HG03460 (cell line): ENCODE measurements around the gene TDG.

Source experiments
- ATAC-seq: cut with Tn5 transposase; IDR thresholded peaks from one replicate; pipeline ENCODE4 v1.9.1; 2021; ENCODE audit not compliant: unreplicated experiment

TDG gene

DNA sequence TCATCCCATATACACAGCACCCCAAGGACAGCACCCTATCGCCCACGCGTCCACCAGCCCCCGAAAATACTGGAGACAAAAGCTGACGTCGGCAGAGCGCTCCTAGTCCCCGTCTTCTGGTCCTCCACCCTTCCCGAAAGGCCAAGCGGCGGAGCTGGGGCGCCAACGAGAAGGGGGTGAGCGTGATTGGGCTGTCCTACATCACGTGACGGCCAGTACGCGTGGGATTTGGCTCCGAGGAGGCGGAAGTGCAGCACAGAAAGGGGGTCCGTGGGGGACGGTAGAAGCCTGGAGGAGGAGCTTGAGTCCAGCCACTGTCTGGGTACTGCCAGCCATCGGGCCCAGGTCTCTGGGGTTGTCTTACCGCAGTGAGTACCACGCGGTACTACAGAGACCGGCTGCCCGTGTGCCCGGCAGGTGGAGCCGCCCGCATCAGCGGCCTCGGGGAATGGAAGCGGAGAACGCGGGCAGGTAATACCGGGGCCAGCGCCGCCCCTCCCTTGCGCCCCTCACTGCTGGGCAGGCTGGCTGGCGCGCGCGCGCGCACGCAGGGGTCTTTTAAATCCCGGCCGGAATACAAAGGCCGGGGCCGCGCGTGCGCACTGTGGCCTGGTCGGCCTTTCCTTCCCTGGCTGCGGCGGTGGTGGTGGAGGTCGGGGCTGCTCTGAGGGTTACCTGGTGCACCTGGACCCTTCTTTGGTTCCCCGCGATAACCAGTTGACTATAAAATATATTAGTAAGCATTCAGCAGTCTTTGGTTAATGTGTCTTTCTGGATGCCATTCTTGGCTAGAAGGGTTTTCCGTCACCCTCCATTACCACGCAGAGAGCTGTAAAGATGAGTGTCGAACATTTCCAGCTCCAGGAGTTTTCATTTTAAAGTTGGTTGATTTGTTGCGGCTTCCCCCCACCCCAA, at the start of gene TDG:
Gene TDG, plus strand, starts transcription at position 283 of the 915 bp plus-strand sequence. Its CDS starts 166 bp downstream, at position 449.
- ATAC-seq, result peak; percentile 96

DNA sequence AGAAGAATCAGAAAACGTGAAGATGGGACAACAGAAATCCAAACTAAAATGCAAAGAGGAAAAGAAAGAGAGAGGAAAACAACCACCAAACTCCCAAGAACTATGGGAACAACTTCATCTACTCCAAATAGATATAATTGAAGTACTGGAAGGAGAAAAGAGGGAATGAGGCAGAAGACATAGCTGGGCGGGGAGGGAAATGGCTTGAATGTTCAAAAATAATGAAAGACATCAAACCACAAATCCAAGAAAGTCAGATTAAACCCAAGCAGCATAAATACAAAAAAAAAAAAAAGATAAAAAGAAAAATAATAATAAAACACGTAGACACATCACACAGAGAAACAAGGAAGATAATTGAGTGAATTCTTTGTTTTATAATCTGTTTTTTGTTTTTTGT, 47.8 kb upstream of the TDG start:
- no peak for ATAC-seq

DNA sequence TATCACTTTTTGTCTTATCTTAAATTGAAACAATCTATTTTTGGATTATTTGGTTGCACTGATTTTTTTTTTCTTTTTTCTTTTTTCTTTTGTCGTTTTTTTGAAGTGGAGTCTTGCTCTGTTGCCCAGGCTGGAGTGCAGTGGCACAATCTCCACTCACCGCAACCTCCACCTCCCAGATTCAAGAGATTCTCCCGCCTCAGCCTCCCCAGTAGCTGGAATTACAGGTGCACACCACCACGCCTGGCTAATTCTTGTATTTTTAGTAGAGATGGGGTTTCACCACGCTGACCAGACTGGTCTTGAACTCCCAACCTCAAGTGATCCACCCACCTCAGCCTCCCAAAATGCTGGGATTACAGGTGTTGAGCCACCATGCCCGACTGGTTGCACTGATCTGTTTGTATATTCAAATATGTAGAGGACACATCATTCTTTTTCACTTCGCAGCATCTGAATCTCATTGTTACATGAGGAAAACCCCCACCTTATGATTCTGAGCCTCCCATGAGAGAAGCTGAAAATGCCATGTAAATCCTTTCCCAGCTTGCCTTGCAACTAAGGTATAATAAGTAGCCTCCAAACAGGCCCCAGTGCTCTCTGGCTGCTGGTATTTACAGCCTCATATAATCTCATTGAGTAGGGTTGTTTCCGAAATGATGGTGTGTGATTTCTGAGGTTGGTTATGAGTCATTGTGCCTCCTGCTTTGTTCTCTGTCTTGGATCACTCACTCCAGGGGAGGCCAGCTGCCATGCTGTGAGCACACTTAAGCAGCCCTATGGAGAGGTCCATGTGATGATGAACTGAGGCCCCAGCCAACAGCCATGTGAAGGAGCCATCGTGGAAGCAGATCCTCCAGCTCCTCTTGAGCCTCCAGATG, 40.7 kb upstream of the TDG start:
- peak; percentile 40 for ATAC-seq

DNA sequence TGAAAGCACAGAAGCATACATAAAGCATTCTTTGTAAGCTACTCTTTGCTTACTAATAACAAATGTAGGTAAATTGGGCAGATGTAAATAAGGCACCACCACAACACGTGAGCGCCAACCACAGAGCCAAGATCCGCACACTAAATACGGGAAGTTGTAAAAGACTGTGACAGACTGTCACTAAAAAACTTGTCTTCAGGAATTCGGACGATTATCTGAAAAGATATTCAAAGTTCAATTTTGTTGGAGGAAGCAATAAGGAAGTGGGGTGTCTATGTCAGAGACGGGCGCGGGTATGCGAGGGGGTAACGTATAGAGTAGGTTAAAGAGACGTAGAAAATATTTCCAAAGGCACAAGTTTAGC, 37.0 kb upstream of the TDG start:
- peak; percentile 10 for ATAC-seq

DNA sequence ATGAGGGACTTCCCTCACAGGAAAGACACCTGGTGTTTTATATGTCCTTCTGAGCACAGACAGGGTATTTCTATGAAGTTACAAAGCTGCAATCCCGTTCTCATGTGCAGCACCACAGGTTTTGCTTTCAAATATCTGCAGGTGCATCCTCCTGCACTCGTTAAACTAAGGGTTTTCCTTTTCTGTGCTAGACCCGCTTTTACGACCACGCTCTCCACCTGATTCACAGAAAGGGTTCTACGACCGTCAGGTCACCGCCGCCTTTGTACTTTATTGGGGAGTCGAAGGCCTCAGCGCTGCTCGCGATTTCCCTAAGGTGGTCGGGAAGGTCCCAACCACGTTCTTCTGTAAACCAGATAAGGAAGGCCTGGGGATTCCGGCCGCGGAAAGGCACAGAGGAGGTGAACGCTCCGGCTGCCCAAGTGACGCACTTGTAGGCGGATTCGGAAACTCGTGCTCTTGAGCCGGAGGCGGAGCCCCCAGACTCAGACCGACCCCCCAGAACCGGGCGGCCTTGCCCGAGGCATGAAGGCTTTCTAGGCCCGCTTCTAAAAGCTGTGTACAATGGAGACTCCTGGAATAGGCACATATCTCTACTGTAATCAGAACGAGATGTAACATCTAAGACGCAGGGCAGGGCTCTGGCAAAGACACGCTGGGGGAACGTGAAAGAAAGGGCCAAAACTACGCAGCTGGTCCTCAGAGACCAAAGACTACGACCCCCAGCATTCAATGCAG, 36.5 kb upstream of the TDG start:
- ATAC-seq, result peak; percentile 25

DNA sequence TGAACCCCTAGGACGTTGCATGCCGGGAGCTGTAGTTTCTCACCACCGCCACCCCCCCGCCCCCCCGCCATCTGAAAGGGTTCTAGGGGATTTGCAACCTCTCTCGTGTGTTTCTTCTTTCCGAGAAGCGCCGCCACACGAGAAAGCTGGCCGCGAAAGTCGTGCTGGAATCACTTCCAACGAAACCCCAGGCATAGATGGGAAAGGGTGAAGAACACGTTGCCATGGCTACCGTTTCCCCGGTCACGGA, 36.0 kb upstream of the TDG start:
- ATAC-seq, result no peak

DNA sequence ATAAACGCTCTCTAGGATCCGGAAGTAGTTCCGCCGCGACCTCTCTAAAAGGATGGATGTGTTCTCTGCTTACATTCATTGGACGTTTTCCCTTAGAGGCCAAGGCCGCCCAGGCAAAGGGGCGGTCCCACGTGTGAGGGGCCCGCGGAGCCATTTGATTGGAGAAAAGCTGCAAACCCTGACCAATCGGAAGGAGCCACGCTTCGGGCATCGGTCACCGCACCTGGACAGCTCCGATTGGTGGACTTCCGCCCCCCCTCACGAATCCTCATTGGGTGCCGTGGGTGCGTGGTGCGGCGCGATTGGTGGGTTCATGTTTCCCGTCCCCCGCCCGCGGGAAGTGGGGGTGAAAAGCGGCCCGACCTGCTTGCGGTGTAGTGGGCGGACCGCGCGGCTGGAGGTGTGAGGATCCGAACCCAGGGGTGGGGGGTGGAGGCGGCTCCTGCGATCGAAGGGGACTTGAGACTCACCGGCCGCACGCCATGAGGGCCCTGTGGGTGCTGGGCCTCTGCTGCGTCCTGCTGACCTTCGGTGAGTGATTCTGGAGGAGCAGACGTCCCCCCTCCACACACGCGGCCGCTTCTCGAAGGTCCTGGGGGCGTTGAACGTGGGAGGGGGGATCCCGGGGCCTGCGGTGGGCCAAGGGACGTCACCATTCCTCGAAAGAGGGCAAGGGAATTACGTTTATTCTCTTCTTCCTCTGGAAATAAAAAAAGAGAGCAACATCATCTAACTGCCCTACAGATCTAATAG, 35.5 kb upstream of the TDG start, which contains the start of gene HSP90B1:
Gene HSP90B1, plus strand, starts transcription at position 377 of the 753 bp plus-strand sequence. Its CDS starts 106 bp downstream, at position 483.
- peak; percentile 58 for ATAC-seq

DNA sequence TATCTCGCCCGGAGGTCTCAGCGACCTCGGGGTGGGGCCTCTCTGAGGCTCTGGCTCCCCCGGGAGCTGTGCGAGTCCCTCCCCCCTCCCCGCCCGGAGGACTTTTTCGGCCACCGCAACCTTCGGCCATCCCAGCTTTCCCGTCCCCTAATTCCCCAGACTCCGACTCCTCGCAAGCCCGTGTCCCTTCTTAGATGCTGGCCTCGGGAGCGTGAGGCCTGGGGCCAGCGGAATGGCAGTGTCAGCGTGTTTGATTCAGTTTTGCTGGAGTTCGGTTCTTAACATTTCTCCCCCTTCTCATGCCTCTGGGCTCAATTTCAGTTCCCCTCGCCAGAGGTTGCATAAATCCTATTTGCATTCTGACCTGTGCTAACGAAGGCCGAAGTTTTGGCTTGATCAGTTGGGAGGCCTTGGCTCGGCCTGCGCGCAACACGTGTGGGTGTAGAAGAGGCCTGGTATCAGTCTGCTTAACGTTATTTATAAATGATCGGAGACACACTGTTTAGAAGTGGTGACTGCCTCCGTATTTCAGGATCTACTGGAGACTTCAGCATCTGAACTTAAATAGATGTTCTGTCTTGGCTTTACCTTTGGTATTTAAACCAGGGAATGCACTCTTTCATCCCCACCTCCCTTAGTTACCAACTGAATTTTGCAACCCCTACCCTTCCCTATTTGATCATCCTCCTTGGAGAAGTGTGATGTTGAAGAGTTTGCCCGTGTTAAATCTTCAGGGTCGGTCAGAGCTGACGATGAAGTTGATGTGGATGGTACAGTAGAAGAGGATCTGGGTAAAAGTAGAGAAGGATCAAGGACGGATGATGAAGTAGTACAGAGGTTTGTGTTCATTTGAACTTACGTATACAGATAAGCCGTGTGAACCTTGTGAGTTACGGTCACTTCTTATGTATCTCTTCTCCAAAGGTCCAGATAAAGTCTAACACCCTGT, 34.6 kb upstream of the TDG start:
- no peak for ATAC-seq

DNA sequence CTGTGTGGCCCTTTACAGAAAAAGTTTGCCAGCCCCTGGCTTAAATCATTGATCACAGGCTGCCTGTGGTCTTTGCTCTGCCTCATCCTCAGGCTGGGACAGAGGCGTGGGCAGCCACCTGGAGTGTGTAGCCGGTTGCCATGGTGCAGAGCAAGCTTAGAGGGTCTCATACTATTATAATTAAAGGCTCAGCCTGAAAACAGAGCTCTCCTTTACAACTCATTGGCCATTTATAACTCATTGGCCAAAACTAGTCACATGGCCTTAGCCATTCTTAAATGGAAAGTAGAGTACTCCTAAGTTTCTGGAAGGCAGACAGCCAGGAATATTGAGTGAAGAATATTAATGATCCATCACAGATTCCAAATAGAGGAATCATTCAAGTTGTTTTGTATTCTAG, 32.4 kb upstream of the TDG start:
- ATAC-seq, result no peak

DNA sequence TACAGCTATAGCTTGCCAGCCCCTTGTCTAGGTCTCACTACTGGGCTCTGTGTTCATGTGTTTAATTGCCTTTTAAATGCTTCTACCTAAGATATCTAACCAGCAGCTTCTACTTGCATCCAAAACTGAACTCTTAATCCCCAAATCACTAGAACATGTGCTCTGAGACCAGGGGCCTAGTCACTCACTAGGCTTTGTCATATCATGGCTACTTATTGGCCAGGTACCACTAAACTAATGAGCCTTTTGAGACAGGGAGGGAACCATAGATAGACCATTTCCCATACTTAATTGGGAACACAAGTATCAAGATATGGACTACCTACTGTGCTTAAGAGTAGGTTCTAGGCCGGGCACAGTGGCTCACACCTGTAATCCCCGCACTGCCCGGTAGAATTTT, 29.0 kb upstream of the TDG start:
- no peak for ATAC-seq

DNA sequence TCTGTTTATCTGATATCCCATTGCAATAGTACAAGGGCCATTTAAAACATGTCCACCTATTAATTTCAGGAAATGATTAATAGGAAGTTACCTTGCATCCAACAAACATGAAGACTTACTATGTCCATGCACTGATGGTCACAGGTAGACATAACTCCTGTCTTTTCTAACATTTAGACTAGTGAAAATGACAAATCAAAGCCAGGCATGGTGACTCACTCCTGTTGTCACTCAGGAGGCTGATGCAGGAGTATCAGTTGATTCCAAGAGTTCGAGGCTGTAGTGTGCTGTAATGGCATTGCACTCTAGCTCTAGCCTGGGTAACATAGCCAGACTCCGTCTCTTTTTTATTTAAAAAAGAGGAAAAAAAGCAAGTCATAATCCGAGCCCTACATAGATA, 20.7 kb upstream of the TDG start:
- no peak for ATAC-seq

DNA sequence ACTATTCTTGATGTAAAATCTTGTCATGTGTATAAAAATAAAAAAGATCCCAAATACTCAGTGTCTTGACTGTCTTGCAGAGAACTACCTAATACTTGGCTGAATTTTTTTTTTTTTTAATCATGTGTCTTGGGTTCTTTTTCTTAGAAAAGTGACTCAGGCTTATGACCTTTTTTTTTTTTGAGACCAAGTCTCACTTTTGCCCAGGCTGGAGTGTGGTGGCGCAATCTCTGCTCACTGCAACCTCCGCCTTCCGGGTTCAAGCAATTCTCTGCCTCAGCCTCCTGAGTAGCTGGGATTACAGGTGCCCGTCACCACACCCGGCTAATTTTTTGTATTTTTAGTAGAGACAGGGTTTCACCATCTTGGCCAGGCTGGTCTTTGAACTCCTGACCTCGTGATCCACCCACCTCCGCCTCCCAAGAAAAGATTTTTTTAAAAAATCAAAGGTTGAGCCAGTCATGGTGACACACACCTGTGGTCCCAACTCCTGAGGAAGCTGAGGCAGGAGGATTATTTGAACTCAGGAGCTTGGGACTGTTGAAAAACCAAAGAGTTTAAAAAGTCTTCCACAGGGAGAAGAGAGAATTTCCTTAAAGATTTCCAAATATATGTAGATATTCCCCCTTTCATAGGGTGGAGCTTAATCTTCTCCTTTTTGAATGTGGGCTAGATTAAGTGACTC, 17.7 kb upstream of the TDG start:
- ATAC-seq, result no peak

DNA sequence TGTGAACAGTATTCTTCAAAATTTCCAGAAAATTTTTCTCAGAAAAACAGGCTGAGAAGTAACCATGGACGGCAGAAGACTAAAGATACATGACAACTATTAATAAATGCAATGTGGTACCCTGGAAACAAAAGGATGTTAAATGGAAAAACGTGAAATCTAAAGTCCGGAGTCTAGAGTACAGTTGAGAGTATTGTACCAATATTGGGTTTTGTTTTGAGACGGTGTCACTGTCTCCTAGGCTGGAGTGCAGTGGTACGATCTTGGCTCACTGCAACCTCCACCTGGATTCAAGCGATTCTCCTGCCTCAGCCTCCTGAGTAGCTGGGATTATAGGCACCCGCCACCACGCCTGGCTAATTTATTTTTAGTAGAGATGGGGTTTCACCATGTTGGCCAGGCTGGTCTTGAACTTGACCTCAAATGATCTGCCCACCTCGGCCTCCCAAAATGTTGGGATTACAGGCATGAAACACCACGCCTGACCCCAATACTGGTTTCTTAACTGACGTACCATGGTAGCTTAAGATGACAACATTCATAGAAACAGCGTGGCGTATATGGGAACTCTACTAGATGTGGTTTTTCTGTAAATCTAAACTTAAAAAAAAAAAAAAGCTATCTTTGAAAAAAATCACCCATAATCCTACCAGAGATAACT, 16.8 kb upstream of the TDG start:
- no peak for ATAC-seq

DNA sequence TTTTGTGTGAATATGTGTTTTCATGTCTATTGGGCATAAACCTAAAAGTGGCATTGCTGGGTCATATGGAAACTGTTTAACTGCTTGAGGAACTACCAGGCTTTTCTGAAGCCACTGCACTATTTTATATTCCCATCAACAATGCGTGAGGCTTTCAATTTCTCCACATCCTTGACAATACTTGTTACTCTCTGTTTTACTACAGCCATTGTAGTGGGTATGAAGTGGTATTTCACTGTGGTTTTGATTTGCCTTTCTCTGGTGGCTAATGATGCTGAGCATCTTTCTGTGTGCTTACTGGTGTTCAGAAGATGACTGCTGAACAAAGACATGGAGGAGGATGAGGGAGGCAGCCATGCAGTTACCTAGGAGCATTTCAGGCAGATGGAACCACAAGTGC, 13.2 kb upstream of the TDG start:
- no peak for ATAC-seq

DNA sequence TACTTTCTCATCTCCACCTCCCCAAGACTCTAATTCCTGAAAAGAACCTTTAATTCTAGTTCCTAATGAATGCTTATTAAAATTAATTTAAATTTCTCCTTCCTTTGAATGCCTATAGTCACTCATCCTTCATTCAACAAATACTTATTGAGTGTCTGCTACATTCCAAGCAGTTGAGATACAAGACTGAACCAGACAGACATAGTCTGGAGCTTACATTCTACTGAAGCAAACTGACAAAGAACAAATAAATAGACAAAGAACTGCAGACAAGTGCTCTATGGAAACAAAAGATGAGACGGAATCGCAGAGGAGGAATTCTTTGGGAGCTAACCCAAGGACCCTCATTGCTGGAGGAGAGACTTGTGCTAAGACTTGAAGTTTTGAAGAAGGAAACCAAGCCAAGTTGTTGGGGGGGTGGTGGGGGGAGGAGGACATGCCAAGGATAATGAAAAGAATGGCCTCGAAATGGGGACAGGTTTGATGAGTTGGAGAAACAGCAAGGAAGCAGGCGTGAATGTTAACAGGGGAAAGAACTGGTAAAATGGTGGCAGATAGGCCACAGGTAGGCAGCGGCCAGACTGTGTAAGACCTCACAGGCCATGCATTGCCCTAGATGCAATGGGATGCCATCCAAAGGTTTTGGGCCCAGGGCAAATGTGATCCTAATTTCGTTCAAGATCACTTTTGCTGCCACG, 9.7 kb upstream of the TDG start:
- ATAC-seq, result no peak

DNA sequence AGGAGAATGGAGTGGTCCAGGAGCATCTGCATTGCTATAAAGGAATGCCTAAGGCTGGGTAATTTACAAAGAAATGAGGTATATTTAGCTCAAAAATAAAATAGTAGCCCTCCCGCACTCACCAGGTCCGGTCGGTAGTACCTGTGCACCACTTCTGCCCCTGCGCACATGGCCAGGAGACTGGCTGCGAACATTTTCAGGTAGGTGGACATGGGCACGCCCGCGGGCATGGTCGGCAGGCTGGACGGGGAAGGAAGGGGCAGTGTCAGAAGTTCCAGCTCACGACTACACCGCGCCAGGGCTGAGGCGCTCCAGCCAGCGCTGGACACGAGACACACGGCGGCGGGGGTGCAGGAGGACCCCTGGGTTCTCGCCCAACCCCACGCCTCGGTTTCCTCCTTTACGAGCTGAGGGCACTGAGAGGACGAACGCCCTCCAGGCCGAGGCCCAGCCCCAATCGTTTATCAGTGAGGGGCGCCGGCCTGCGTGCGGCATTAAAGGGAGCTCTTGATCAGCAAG, 9.1 kb upstream of the TDG start:
- ATAC-seq, result peak; percentile 19

DNA sequence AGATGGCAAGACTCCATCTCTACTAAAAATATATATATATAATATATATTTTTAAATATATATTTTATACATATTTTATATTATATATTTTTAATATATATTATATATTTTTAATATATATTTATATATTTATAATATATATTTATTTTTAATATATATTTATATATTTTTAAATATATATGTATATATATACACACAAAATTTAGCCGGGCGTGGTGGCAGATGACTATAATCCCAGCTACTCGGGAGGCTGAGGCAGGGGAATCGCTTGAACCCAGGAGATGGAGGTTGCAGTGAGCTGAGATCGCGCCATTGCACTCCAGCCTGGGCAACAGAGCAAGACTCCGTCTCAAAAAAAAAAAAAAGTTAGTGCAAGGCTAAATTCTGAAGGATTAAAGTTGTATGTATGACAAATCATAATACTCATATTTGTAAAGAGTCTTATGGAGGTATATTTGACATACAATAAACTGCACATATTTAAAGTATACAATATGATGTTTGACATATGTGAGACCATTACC, 7.7 kb upstream of the TDG start:
- ATAC-seq, result no peak
